Cardiac muscle cell (in vitro differentiated cells and primary cell): Measurements from ENCODE around the gene TNIK. TPM values are rescaled to one million over a fixed set of nuclear protein-coding genes. Genes with fewer than 3 reads are reported as not detected.

Experiments
- DNase-seq, 2 donors: peaks; one replicate each; pipeline versions ENCODE4 v3.0.0 to v3.0.0-alpha.2; 2010 to 2017; ENCODE audit warnings: low read depth in 1 of 2, low spot score in 1 of 2
- H3K27ac ChIP-seq: fragments of 200-600 bp; sonication (generic); 2 replicates; pipeline ENCODE4 v1.5.1; 2016
- H3K27me3 ChIP-seq: fragments of 200-600 bp; sonication (generic); 2 replicates; pipeline ENCODE4 v1.6.0; 2016; ENCODE audit warnings: control low read depth
- H3K36me3 ChIP-seq: fragments of 200-600 bp; sonication (generic); 2 replicates; pipeline ENCODE4 v1.5.1; 2016; ENCODE audit warnings: control low read depth
- H3K4me1 ChIP-seq: fragments of 200-600 bp; sonication (generic); 2 replicates; pipeline ENCODE4 v1.8.1; 2017; ENCODE audit warnings: low read depth, mild to moderate bottlenecking, mixed run types
- H3K4me3 ChIP-seq: fragments of 200-600 bp; sonication (generic); 2 replicates; pipeline ENCODE4 v1.5.1; 2016; ENCODE audit warnings: mild to moderate bottlenecking
- H3K9me3 ChIP-seq: fragments of 200-600 bp; sonication (generic); 2 replicates; pipeline ENCODE4 v1.5.1; 2017; ENCODE audit warnings: low read depth, mild to moderate bottlenecking, control low read depth
- polyA plus RNA-seq: library from polyadenylated mRNA; unstranded; fragments of >200 nt; fragmentation: Nextera tagmentation; extraction: Ambion mirVana; gene quantifications from 2 replicates; pipeline ENCODE4 v1.2.1, GENCODE V29; 2016
- total RNA-seq: library from RNA; depleted of rRNA; stranded (reverse); fragments of >200 nt; gene quantifications from 2 replicates; pipeline ENCODE4 v1.2.3, GENCODE V29; 2016
- TF ChIP-seq, protein P1 (sequence below): IDR thresholded peaks from 2 replicates; pipeline ENCODE4 v1.5.1; 2012; ENCODE audit warnings: low read depth, mild to moderate bottlenecking, low read length

The TNIK gene
- total and polyA plus RNA-seq, 2 experiments from 2014 or later, result 32.8 to 55.1 TPM

DNA sequence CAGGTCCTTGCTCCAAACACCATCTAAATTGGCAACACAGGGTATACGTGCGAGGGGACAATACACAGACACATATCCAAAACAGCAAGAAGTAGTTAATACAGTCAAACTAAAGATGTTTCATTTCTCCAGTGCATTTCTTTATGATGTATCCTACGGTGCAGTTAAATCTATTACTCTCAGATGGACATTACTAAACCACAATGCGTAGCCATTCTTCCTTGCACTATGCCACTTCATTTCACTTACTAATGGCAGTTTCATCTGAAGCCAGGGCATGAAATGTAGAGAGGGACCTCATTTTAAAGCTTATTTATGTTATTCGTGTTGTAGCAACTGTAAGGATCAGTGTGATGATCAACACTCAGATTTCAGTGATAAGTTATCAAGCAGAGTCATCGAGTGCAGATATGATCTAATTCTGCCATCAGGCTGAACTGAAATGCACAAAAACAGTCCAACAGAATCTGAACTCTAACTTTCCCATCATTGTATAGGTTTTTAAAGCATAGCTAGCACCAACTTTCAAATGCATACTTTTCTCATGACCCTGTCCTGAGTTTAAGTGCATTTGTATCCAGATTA is 14.5 kb downstream of the TNIK start:
- Histone ChIP-seq H3K4me1 (peaks cover 17% of the 10 kb centered on the region), H3K36me3 (no peaks in the 10 kb centered on the region), H3K27me3 (no peaks in the 10 kb centered on the region), H3K4me3 (no peak overlapping the region), H3K9me3 (no peaks in the 10 kb centered on the region), H3K27ac (no peak overlapping the region)
- TF ChIP-seq, protein P1, sequence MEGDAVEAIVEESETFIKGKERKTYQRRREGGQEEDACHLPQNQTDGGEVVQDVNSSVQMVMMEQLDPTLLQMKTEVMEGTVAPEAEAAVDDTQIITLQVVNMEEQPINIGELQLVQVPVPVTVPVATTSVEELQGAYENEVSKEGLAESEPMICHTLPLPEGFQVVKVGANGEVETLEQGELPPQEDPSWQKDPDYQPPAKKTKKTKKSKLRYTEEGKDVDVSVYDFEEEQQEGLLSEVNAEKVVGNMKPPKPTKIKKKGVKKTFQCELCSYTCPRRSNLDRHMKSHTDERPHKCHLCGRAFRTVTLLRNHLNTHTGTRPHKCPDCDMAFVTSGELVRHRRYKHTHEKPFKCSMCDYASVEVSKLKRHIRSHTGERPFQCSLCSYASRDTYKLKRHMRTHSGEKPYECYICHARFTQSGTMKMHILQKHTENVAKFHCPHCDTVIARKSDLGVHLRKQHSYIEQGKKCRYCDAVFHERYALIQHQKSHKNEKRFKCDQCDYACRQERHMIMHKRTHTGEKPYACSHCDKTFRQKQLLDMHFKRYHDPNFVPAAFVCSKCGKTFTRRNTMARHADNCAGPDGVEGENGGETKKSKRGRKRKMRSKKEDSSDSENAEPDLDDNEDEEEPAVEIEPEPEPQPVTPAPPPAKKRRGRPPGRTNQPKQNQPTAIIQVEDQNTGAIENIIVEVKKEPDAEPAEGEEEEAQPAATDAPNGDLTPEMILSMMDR, result no peak
- DNase-seq, result no peak

- no peaks in the 10 kb centered on the region for H3K36me3 ChIP-seq
- TF ChIP-seq, protein P1, result no peak
- no peak overlapping the region for H3K27ac ChIP-seq
- peaks cover 17% of the 10 kb centered on the region for H3K4me1 ChIP-seq
- DNase-seq, result no peak
- H3K9me3 ChIP-seq, result no peaks in the 10 kb centered on the region
- H3K27me3 ChIP-seq, result no peaks in the 10 kb centered on the region
- no peak overlapping the region for H3K4me3 ChIP-seq
These were observed 16.1 kb downstream of the TNIK start for GRCh38 chr3:171444001-171444690.

GRCh38 chr3:171443211-171443957 is 16.8 kb downstream of the TNIK start:
- no peak overlapping the region for H3K27ac ChIP-seq
- H3K4me1 ChIP-seq, result peaks cover 17% of the 10 kb centered on the region
- no peaks in the 10 kb centered on the region for H3K36me3 ChIP-seq
- TF ChIP-seq, protein P1, result no peak
- no peaks in the 10 kb centered on the region for H3K27me3 ChIP-seq
- no peak overlapping the region for H3K4me3 ChIP-seq
- H3K9me3 ChIP-seq, result no peaks in the 10 kb centered on the region
- peak in 1 of 2 donors; percentile 86 for DNase-seq

DNA sequence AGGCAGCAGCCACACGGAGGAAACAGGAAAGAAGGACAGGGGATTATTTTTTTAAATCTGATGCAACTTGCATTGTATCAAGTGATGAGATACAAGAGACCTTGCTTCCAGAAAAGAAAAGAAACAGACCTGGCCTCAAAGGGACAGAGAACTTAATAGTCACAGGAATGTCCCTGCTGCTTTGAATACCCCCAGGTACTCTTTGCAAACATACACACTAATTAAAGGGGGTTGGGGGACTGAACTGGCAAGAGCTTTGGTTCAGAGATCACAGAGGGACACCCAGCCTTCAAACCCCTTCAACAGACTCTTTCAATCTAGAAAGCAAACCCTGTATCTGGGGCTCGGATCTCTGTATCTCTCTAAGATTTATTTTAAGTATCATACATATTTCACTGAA is 18.0 kb downstream of the TNIK start:
- TF ChIP-seq, protein P1, result no peak
- Histone ChIP-seq H3K36me3 (no peaks in the 10 kb centered on the region), H3K4me3 (no peak overlapping the region), H3K4me1 (peaks cover 25% of the 10 kb centered on the region), H3K27ac (no peak overlapping the region), H3K9me3 (no peaks in the 10 kb centered on the region), H3K27me3 (no peaks in the 10 kb centered on the region)
- no peak for DNase-seq

GRCh38 chr3:171441381-171441780 is 18.8 kb downstream of the TNIK start:
- H3K4me1 ChIP-seq, result peaks cover 33% of the 10 kb centered on the region
- no peak for DNase-seq
- H3K27me3 ChIP-seq, result no peaks in the 10 kb centered on the region
- H3K4me3 ChIP-seq, result no peak overlapping the region
- no peak overlapping the region for H3K27ac ChIP-seq
- no peaks in the 10 kb centered on the region for H3K36me3 ChIP-seq
- TF ChIP-seq, protein P1, result no peak
- no peaks in the 10 kb centered on the region for H3K9me3 ChIP-seq
